Adrenal gland (tissue), 12 donors: ENCODE data around the gene RNF212. TPM values are rescaled to one million over a fixed set of nuclear protein-coding genes. Genes with fewer than 3 reads are reported as not detected.

Source experiments
- DNase-seq, 7 donors: peaks; one replicate each; pipeline ENCODE4 v3.0.0-alpha.2; 2019 to 2020
- H3K27ac ChIP-seq, 5 donors: fragments of 200-600 bp; sonication (generic) in 4 of 5; 1 replicate in 3 of 5; 2 replicates in 2 of 5; pipeline versions ENCODE4 v1.5.1 to v1.8.0; 2016 to 2020; ENCODE audit warnings: mild to moderate bottlenecking in 1 of 5
- H3K27me3 ChIP-seq: fragments of 200-600 bp; 2 replicates; pipeline ENCODE4 v1.8.0; 2021
- H3K36me3 ChIP-seq, 2 donors: fragments of 200-600 bp; replicated peaks in 1 of 2; 1 replicate in 1 of 2; 2 replicates in 1 of 2; pipeline versions ENCODE4 v1.5.1 to v1.8.0; 2018 to 2022
- H3K4me1 ChIP-seq, 2 donors: fragments of 200-600 bp; replicated peaks in 1 of 2; 1 replicate in 1 of 2; 2 replicates in 1 of 2; pipeline versions ENCODE4 v1.5.1 to v1.8.0; 2018 to 2021
- H3K4me3 ChIP-seq, 4 donors: fragments of 200-600 bp; sonication (generic) in 3 of 4; one replicate each; pipeline ENCODE4 v1.5.1; 2016 to 2018
- H3K9me3 ChIP-seq, 3 donors: fragments of 200-600 bp; sonication (generic) in 1 of 3; replicated peaks in 1 of 3; 1 replicate in 2 of 3; 2 replicates in 1 of 3; pipeline versions ENCODE4 v1.5.1 to v1.8.0; 2016 to 2021
- CTCF ChIP-seq, 6 experiments: fragments of 450-650 bp in 4 of 6; fragments of 200-600 bp in 2 of 6; sonication (generic) in 1 of 6; IDR thresholded peaks; 1 replicate in 5 of 6; 2 replicates in 1 of 6; pipeline versions ENCODE4 v1.5.1 to v1.8.0; 2016 to 2021; ENCODE audit warnings: antibody characterized with exemption in 6 of 6, mild to moderate bottlenecking in 2 of 6, moderate library complexity in 1 of 6
- POLR2A ChIP-seq, 2 donors: fragments of 450-650 bp; IDR thresholded peaks; one replicate each; pipeline ENCODE4 v1.6.1; 2017; ENCODE audit warnings: antibody characterized with exemption in 2 of 2, mild to moderate bottlenecking in 2 of 2, moderate library complexity in 1 of 2
- WGBS, 4 donors: extraction: QIAGEN DNeasy Blood & Tissue Kit in 2 of 4; methylation state at CpG; one replicate each; pipeline versions ENCODE4 v1.1.5 to v1.1.7; 2013 to 2017; 5-methylcytosine and 5-hydroxymethylcytosine counted together
- intact Hi-C, 2 donors: fragments of 100-400 bp; cut with DNase I; formaldehyde crosslinking; loops; one replicate each; pipeline versions ENCODE4 v1.14.1 to v1.15.0; 2022 to 2023
- polyA plus RNA-seq, 3 donors: library from polyadenylated mRNA; stranded (reverse); fragments of 200-250 nt in 2 of 3; fragments of 350-450 nt in 1 of 3; fragmentation: Illumina TruSeq in 1 of 3; extraction: RNeasy Lipid Tissue Mini Kit (QIAGEN cat#74804) in 1 of 3; gene quantifications; one replicate each; pipeline ENCODE4 v1.2.3, GENCODE V29; 2013 to 2014
- total RNA-seq, 9 donors: library from RNA; depleted of rRNA in 4 of 9; stranded (reverse); fragments of >200 nt in 4 of 9; fragments of 120-200 nt in 1 of 9; fragmentation: NEBNext Ultra II Directional in 1 of 9; extraction: Animal tissue kit (Norgen Biotek cat#: 25700) in 1 of 9; gene quantifications; one replicate each; pipeline versions ENCODE4 v1.1.0 to v1.2.4, GENCODE V29; 2013 to 2023
- donor health status: healthy with polysubstance abuse.
- donor health status: Bipolar disorder and iron deficiency.
- donor health status: DM: yes; HTN: yes; CAD: no.
- donor health status: DM: no; HTN: no; CAD: no.
- donor health status: DM: no; HTN: no; CAD: no.
- donor health status: DM: yes; HTN: yes; CAD: no.

RNF212 gene
- total and polyA plus RNA-seq, 12 donors, result 1.3 to 9.5 (median 2.4) TPM; not detected in 1

GRCh38 chr4:1074077-1074476, 39.3 kb downstream of the RNF212 start:
- no peak for DNase-seq
- no peaks in the 10 kb centered on the region for H3K4me1 ChIP-seq
- H3K27ac ChIP-seq, result no peak overlapping the region
- no peaks in the 10 kb centered on the region for H3K36me3 ChIP-seq
- H3K27me3 ChIP-seq, result no peaks in the 10 kb centered on the region
- no peaks in the 10 kb centered on the region for H3K9me3 ChIP-seq
- H3K4me3 ChIP-seq, result no peak overlapping the region
- intact Hi-C loops, result no loop called here
- 84 to 89% (median 87%) methylated on average over 7 to 9 of the region's 9 CpGs for WGBS, 4 donors
- TF ChIP-seq CTCF (IDR thresholded peaks at IDR 0.05) (no peak), POLR2A (IDR thresholded peaks at IDR 0.05) (no peak)

DNA sequence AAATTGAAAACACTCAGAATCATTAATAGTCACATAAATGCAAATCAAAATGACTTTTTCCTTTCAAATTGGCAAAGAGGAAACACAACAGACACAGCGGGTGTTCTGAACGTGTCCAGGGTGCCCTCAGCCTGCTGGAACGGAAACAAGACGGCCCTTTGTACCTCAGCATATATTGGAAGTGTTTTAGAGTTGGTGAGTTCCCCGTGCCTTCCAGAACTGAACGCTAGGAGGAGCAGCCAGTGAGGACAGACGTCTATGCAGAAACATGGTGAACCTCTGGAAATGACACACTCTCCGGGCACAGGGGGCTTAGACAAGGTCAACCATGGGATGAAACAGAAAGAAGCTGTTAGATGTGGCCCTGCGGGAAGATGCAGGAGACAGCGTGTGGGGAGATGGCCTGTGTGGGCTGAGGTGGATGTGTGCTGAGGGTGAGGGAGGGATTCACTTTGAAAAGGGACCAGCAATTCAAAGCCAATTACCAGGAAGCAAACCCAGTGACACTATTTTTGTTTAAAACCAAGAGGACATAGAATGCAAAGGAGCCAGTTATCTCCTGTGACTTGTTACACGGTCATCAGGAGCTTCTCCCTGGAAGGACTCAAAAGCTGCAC, 40.4 kb downstream of the RNF212 start:
- Histone ChIP-seq H3K9me3 (no peaks in the 10 kb centered on the region), H3K27ac (no peak overlapping the region), H3K4me1 (no peaks in the 10 kb centered on the region), H3K36me3 (no peaks in the 10 kb centered on the region), H3K27me3 (no peaks in the 10 kb centered on the region), H3K4me3 (no peak overlapping the region)
- peak in 6 of 7 donors; percentile 56 to 82 (median 73) for DNase-seq
- TF ChIP-seq POLR2A (IDR thresholded peaks at IDR 0.05) (no peak), CTCF (IDR thresholded peaks at IDR 0.05) (peak; percentile 46 to 72 (median 60))
- WGBS, 4 donors, result 21 to 26% (median 25%) methylated on average over 11 of the region's 11 CpGs
- intact Hi-C loops, result no loop called here

DNA sequence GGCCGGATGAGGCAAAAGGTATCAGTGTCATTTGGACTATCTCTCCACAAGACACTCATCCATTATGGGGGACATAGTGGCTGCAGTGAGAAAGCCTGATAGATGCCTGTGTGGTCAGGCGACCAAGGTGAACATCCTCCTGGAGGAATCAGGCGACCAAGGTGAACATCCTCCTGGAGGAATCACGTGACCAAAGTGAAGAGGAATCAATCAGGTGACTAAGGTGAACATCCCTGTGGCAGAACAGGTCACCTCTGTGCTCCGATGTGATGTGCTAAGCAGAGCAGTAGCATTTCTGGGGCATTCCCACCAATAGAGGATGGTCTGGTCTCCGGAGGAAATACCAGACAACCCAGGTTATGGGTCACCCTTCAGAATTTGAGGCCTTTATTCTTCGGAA, 44.0 kb downstream of the RNF212 start:
- DNase-seq, result no peak
- 87 to 89% (median 88%) methylated on average over 7 of the region's 7 CpGs for WGBS, 4 donors

DNA sequence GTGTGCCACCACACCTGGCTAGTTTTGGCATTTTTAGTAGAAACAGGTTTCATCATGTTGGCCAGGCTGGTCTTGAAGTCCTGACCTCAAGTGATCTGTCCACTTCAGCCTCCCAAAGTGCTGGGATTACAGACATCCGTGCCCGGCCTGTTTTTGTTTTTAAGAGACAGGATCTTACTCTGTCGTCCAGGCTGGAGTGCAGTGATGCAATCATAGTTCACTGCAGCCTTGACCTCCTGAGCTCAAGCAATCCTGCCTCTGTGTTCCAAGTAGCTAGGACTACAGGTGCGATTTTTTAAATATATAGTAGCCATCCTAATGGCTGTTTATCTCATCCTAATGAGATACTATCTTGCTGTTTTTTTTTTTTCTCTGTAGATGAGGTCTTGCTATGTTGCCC, 47.6 kb downstream of the RNF212 start:
- Histone ChIP-seq H3K27me3 (no peaks in the 10 kb centered on the region), H3K36me3 (no peaks in the 10 kb centered on the region), H3K4me3 (no peak overlapping the region), H3K4me1 (no peaks in the 10 kb centered on the region), H3K27ac (no peak overlapping the region), H3K9me3 (no peaks in the 10 kb centered on the region)
- peak in 5 of 7 donors; percentile 27 to 74 (median 60) for DNase-seq
- intact Hi-C loops, result no loop called here
- 11 to 40% (median 15%) methylated on average over 4 of the region's 4 CpGs for WGBS, 4 donors
- TF ChIP-seq CTCF (IDR thresholded peaks at IDR 0.05), result no peak
- no peak for TF ChIP-seq POLR2A (IDR thresholded peaks at IDR 0.05)

More for the DNA sequence above, 44.0 kb downstream of the RNF212 start:
- H3K36me3 ChIP-seq, result no peaks in the 10 kb centered on the region
- H3K27ac ChIP-seq, result no peak overlapping the region
- no peak for TF ChIP-seq POLR2A (IDR thresholded peaks at IDR 0.05)
- TF ChIP-seq CTCF (IDR thresholded peaks at IDR 0.05), result no peak
- no peaks in the 10 kb centered on the region for H3K4me1 ChIP-seq
- H3K4me3 ChIP-seq, result no peak overlapping the region
- H3K9me3 ChIP-seq, result no peaks in the 10 kb centered on the region
- no peaks in the 10 kb centered on the region for H3K27me3 ChIP-seq
- intact Hi-C loops, result no loop called here
